Measurements from ENCODE around the gene DCLK3. TPM values are rescaled to one million over a fixed set of nuclear protein-coding genes. Genes with fewer than 3 reads are reported as not detected.

The DCLK3 gene
- total and polyA plus RNA-seq, 2 of the 8 experiments (the other 6 are each of a cell fraction or from before 2014, with no cell fraction given) = 0.27 to 0.63 TPM

GRCh38 chr3:36705015-36705414, 59.3 kb downstream of the DCLK3 start:
- Histone ChIP-seq H2BK5ac (ENCODE audit: low read depth, low read length) (no peak overlapping the region), H2AK5ac (ENCODE audit: low read depth, low read length) (no peak overlapping the region), H3K56ac (replicated peaks; ENCODE audit: insufficient read length, low read depth, low read length) (no peak overlapping the region), H3K4me3 (ENCODE audit: extremely low read depth in 1 of 4, insufficient read depth in 2 of 4, low read depth in 3 of 4, low read length in 4 of 4) (no peak overlapping the region), H3K79me2 (ENCODE audit: control insufficient read depth in 1 of 2, insufficient read depth in 2 of 2, low read length in 2 of 2) (no peaks in the 10 kb centered on the region), H3K36me3 (ENCODE audit: control insufficient read depth in 2 of 4, insufficient read depth in 4 of 4, low read length in 3 of 4) (no peaks in the 10 kb centered on the region), H3K18ac (ENCODE audit: extremely low read depth, low read length) (no peak overlapping the region), H3K23ac (ENCODE audit: insufficient read length) (no peak overlapping the region), H2BK120ac (replicated peaks; ENCODE audit: low read depth, low read length) (no peak overlapping the region), H3K9ac (replicated peaks in 1 of 4; ENCODE audit: extremely low read depth in 1 of 4, low read depth in 3 of 4, low read length in 3 of 4) (no peak overlapping the region), H2BK12ac (ENCODE audit: low read depth, low read length) (no peak overlapping the region), H4K8ac (ENCODE audit: extremely low read depth, insufficient read depth, low read length) (no peak overlapping the region), H3K14ac (ENCODE audit: insufficient read length) (no peak overlapping the region), H2BK20ac (ENCODE audit: low read length) (no peak overlapping the region), H4K91ac (replicated peaks; ENCODE audit: insufficient read length, low read length) (no peak overlapping the region), H3K9me3 (ENCODE audit: insufficient read depth in 2 of 2, low read depth in 1 of 2, low read length in 1 of 2) (no peaks in the 10 kb centered on the region), H3K4me1 (replicated peaks in 1 of 4; ENCODE audit: control insufficient read depth in 3 of 4, insufficient read depth in 4 of 4, low read length in 3 of 4) (peaks cover 0 to 3% (median under 1%) of the 10 kb centered on the region in 4 experiments; a peak in 1 of 7 replicates), H4K20me1 (replicated peaks in 1 of 2; ENCODE audit: control insufficient read depth in 1 of 2, insufficient read depth in 2 of 2, low read length in 2 of 2) (no peaks in the 10 kb centered on the region), H3K4me2 (ENCODE audit: insufficient read depth in 1 of 2, low read depth in 2 of 2, low read length in 2 of 2) (no peak overlapping the region), H2AFZ (ENCODE audit: low read length) (no peak overlapping the region), H2BK15ac (ENCODE audit: low read length) (no peak overlapping the region), H3K23me2 (ENCODE audit: low read depth, low read length) (no peaks in the 10 kb centered on the region), H3K4ac (replicated peaks; ENCODE audit: insufficient read length, low read depth, low read length) (no peak overlapping the region), H3K27ac (ENCODE audit: low read depth, low read length) (no peak overlapping the region), H3K79me1 (ENCODE audit: low read depth, low read length) (no peaks in the 10 kb centered on the region), H4K5ac (ENCODE audit: insufficient read length, low read depth, low read length) (no peak overlapping the region), H3K27me3 (replicated peaks in 1 of 4; ENCODE audit: control insufficient read depth in 3 of 4, extremely low read depth in 1 of 4, insufficient read depth in 3 of 4, low read length in 3 of 4) (no peaks in the 10 kb centered on the region)
- POLR2A ChIA-PET (ENCODE audit: partially characterized antibody) = no interaction called here
- DNase-seq (ENCODE audit: low read depth in 1 of 2, low spot score in 2 of 2) = no peak
- WGBS, 2 experiments (ENCODE audit: extremely low coverage in 1 of 2, insufficient coverage in 1 of 2, insufficient read length in 1 of 2, insufficient replicate concordance in 2 of 2, low coverage in 1 of 2, low lambda C conversion rate in 2 of 2, missing lambda C conversion rate in 1 of 2) = 84% methylated on average over 8 of the region's 8 CpGs; no CpG with 5 or more reads in 1 of the 2 experiments
- CTCF ChIA-PET (ENCODE audit: partially characterized antibody) = interaction anchor here (0.6 to 4.6 kb wide), 7 partner anchors 9 to 1797 kb away, joined by 3 to 20 read pairs (median 3); no protein-coding TSS in a partner anchor
- no peak for FAIRE-seq
- TF ChIP-seq SP1 (IDR thresholded peaks at IDR 0.05; ENCODE audit: low read depth, low read length) = no peak
- no peak for TF ChIP-seq SAP30 (IDR thresholded peaks at IDR 0.05; ENCODE audit: insufficient read depth, insufficient replicate concordance, low read length)
- no peak for TF ChIP-seq SP4 (IDR thresholded peaks at IDR 0.05; ENCODE audit: low read length)
- no peak for TF ChIP-seq JUN (IDR thresholded peaks at IDR 0.05; ENCODE audit: low read depth, low read length)
- no peak for TF ChIP-seq TAF1 (IDR thresholded peaks at IDR 0.05; ENCODE audit: low read depth, low read length)
- TF ChIP-seq CBX5 (IDR thresholded peaks at IDR 0.05; ENCODE audit: low read depth, low read length) = no peak
- TF ChIP-seq RNF2 (IDR thresholded peaks at IDR 0.05; ENCODE audit: borderline replicate concordance, low read depth, low read length, missing control alignments, poor library complexity, severe bottlenecking) = no peak
- TF ChIP-seq SP2 (IDR thresholded peaks at IDR 0.05; ENCODE audit: low read length) = no peak
- TF ChIP-seq CTCF (IDR thresholded peaks at IDR 0.05; ENCODE audit: control extremely low read depth in 1 of 3, insufficient read depth in 1 of 3, low read depth in 1 of 3, low read length in 3 of 3) = no peak
- TF ChIP-seq RAD21 (IDR thresholded peaks at IDR 0.05 in 1 of 2, conservative IDR thresholded peaks at IDR 0.05 in 1 of 2; ENCODE audit: low read depth in 2 of 2, low read length in 2 of 2) = no peak
- no peak for TF ChIP-seq EGR1 (IDR thresholded peaks at IDR 0.05; ENCODE audit: borderline replicate concordance, low read depth, low read length)
- no peak for TF ChIP-seq BACH1 (IDR thresholded peaks at IDR 0.05; ENCODE audit: low read length)
